Endometrial microvascular endothelial cells (primary cell): ENCODE measurements around the gene TSHZ2. TPM values are rescaled to one million over a fixed set of nuclear protein-coding genes. Genes with fewer than 3 reads are reported as not detected.

Experiments used
- in situ Hi-C: cut with HindIII; loops from 2 replicates; pipeline ENCODE4 v1.10.0; 2017; ENCODE audit warnings: low sequenced_read_pairs, low pct_unique_long_range_greater_than_20kb; ENCODE audit errors: inconsistent ontology term
- total RNA-seq: library from RNA; depleted of rRNA; stranded (reverse); fragments of >200 nt; gene quantifications from one replicate; pipeline ENCODE4 v1.2.3, GENCODE V29; 2015; ENCODE audit errors: inconsistent ontology term

The TSHZ2 gene
- total RNA-seq, 1 donor from 2014 or later, result not detected

DNA sequence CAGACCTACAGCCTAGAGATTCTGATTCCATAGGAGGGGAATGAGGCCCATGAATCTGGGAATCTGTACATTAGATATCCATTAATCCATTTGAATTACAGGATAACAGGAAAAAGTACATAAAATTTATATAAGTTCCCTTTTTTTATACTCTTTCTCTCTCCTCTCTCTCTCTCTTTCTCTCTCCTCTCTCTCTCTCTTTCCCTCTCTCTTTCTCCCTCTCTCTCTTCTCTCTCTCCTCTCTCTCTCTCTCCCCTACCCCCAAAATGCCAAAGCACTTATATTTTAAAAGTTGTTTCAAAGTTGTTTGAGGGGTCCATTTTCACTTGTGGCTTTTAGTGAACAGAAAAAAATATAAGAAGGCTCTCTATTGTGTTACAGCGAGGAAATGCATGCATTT, 15.1 kb downstream of the TSHZ2 start:
- in situ Hi-C loops, result no loop called here

DNA sequence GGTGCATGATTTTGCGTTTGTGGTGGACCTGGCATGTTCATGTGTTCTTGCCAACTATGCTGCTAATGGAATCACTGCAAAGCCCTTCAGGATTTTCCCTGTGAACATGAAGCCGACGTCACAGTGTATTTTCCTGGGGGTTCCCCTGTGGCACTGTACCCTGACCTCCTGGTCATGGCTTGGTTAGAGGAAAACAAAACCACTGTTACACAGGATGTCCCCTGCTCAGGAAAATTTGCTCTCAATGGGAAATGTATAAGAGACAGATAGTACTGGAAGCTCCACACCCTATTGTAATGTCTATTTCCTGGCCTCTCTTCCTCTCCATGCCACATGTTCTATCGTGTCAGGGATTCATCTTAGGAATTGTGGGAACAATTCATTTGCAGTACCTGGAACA, 19.7 kb downstream of the TSHZ2 start:
- in situ Hi-C loops, result no loop called here

DNA sequence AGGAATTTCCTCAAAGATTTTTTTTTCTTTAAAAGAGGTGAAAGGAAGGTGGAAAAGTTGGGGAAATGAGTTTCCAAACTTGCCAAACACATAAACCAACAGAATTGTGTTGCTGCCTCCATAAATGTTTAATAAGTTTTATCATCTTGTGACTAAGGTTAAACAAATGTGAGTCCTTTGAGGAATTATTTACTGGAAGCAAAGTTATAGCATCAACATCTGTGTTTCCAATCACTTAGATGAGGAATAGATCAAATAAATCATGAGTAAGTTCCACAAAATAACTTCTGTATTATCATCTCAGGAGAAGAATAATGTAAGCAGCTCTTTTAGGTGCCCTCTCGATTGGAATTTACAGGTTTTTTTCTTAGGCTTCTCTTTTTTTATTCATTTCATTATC, 20.5 kb downstream of the TSHZ2 start:
- in situ Hi-C loops, result no loop called here

DNA sequence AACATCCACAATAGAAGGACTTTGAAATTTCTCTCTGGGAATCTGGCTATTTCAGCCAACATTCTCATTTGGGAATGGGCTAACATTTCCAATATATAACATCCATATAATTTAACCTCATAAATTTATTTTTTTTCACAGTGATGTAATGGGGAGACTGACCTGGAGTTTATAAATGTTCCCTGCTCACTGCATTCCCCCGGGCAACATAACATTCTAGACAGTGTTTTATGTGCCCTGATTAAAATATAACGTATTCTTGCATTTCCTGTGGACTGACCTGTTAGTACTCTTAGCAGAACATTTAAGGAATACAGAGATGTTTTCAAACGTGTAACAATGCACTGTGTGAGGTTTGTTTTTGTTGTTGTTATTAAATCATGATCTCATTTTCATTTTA, 20.9 kb downstream of the TSHZ2 start:
- in situ Hi-C loops, result no loop called here

DNA sequence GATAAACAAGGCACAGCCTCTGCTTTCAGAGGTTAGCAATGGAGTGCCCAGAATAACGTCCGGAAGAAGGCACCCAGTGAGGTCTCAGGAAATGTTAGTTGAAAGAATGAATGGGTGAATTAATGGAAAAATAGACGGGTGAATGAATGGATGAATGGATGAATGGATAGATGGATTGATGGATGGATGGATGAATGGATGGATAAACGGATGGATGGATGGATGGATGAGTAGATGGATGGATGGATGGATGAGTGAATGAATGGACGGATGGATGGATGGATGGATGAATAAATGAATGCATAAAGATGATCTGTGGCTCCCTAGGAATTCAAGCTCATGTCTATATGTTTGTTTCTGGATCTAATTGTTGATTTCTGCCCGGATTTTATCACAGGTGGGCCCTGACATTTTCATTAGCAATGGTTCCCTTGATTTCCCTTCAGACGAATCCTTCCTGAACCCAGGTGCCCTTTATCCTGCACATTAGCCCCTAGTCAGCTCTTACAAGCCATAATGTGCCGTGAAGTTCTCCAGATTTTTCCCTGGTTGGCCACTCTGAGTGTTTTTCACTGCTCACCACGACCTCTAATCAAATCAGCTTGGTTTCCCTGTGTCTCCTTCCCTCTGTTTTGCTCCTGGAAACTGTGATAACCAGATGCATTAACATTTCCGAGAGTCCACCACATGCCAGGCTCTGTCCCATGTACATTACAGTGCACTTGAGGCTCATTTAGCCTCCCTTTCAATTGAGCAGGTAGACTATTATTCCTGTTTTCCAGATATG, 22.2 kb downstream of the TSHZ2 start:
- in situ Hi-C loops, result no loop called here

DNA sequence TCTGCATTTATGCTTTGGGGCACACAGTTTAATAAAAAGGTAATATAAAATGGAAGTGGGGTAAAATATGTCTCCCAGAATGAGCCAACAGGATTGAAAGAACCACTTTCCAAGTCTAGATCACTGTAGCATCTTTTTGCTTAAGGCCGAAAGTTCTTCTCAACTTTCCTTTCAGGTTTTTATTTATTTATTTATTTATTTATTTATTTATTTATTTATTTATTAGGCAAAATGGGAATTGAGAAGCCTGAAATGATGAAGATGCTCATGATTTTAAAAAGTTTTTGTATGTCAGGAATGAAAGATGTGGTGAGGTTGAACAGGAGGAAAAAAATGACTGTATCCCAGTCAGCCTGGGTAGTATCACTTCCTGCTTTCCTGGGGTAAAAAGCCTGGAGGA, 24.0 kb downstream of the TSHZ2 start:
- in situ Hi-C loops, result no loop called here

DNA sequence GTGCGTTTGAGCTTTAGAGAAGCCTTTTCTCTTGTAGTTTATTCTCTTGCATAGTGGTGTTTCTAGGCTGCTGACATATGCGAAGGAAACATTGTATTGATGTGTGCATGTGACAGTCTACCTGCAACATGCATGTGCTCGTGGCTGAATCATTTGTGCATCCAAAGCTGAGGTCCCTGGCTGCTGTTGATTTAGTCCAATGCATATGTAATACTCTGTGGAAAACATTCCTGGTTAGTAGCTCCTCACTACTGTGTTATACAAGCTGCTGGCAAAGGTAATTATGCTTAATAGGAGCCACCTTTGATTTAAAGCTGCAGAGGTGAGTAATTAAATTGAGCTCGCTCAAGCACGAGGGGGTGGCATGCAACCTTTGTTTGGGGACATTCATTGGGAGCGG, 24.5 kb downstream of the TSHZ2 start:
- in situ Hi-C loops, result no loop called here

DNA sequence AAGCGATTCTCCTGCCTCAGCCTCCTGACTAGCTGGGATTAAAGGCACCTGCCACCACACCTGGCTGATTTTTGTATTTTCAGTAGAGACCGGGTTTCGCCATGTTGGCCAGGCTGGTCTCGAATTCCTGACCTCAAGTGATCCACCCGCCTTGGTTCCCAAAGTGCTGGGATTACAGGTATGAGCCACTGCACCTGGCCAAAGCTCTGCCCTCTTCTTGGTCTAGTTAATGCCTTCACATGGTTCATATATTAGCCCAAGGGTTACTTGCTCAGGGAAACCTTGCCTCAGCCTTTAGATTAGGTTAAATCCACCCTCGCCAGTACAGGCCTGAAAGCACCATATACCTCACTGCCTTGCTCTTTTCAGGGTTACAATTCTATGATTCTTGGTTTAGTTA, 26.1 kb downstream of the TSHZ2 start:
- in situ Hi-C loops, result no loop called here

DNA sequence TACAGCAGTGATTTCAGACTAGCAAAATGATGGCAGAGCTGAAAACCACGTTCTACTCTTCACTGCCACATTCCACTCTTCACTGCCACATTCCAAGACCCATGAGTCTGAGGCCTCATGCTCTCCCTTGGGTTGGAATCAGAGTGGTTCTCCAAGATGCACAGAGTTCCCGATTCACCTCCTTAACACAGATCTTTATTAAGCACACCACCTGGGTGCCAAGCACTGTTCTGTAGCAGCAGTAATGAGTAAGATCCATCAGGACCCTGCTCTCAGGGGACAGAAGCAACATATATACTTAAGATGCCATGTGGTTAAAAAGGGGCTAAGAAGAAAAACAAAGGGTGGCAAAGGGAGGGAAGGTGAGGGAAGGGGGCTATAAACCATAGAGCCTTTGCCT, 26.9 kb downstream of the TSHZ2 start:
- in situ Hi-C loops, result no loop called here

DNA sequence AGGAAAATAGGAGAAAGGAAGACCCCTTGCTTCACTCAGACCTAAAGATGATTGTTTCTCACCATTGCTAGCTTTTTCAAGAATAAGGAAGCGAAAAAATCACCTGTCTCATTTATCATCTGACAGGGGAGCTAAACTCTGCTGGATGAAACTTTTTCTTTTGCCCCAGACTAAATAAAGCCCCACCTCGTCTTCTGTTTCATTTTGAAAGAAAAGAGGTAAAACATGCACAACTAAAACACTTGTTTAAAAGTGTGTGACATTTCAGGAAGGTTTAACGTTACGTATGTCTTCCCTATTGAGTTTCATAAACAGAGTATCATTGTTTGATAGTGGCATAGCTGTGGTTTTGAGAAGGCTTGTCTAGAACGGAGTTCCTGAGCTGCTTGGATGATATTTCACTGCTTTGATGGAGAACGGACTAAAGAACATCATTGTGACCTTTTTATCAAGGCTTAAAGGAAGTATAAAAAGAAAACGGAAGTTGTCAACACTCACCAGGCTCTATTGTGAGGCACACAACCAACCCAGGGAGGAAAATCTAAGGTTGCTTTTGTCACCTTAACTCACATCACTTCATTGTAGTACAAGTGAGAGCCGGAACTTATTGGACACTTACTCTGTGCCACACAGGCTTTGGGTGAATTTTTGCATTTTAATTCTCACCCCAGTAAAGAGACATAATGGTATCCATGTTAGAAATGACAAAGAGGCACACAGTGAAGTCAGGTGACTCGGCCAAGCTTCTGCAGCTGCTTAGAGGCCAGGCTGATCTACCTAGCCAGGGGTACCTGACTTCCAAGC, 29.5 kb downstream of the TSHZ2 start:
- in situ Hi-C loops, result no loop called here

DNA sequence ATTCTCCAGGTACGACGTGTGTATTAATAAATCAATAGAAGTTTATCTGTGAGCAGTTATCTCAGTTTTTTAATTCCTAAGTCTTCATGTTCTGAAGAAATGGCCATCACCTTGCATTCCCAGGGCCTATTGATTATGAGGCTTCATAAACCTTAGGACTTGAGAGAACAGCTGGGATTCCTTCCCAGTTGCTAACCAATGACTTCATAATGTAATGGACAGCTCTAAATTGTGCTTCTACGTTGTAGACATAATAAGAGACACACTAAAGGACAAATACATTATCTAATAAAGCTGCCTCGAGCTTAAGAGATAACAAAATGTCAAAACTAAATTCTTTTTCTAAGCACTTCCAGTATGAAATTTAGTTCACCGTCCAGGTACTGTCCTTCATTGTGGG, 30.6 kb downstream of the TSHZ2 start:
- in situ Hi-C loops, result no loop called here

DNA sequence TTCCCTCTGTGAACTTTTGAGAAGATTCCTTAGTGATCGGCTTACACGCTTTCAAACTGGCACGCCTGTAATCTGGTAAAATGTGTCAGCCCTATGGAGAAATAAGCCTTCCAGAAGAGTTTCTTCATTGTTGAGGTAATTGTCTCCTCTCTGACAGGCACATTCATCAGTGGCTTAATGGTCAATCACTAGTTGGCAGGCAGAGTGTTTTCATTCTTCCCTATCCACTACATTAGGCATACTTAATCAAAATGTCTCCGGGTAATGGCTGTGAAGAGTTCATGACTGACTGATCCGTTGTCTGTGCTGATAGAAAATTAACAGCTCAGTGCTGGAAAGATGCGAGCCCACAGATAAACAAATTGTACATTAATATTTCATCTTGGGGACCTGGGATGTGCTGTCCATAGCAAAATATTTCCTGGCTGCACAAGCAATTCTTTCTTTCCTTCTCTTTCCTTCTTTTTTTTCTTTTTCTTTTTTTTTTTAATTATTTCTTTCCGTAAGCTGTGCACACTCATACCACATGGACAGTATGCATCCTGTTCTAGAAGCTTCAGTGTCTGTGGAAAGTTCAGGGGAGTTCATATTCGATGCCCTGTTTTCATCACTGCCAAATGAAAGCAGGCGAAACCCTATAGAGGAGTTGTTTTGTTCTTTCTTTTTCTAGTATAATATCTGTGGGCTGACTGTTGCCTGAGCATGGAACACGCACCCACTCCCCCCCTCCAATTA, 31.4 kb downstream of the TSHZ2 start:
- in situ Hi-C loops, result no loop called here

DNA sequence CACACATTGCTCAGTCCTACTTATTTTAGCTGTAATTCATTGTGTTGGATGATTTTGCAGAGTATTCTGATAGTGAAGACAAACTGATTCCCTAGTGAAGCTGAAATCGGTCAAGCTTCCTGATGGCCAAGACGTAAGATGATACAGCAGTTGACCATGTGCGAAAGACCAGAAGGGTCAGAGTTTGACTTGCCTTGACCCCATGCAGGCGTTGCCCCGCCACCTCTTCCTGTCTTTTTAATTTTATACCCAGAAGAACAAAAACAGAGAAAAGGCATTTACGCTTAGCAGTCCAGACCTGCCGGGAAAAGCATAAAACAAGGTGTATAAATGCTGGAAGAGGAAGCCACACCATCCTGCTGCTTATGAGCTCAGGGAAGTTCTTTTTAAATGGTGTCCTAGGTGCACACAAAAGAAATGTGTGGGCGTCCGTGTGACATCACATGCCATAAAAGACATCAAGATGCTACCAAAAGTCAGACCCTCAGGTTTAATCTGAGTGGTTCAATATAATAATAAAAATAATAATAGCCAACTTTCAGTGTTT, 32.2 kb downstream of the TSHZ2 start:
- in situ Hi-C loops, result no loop called here

DNA sequence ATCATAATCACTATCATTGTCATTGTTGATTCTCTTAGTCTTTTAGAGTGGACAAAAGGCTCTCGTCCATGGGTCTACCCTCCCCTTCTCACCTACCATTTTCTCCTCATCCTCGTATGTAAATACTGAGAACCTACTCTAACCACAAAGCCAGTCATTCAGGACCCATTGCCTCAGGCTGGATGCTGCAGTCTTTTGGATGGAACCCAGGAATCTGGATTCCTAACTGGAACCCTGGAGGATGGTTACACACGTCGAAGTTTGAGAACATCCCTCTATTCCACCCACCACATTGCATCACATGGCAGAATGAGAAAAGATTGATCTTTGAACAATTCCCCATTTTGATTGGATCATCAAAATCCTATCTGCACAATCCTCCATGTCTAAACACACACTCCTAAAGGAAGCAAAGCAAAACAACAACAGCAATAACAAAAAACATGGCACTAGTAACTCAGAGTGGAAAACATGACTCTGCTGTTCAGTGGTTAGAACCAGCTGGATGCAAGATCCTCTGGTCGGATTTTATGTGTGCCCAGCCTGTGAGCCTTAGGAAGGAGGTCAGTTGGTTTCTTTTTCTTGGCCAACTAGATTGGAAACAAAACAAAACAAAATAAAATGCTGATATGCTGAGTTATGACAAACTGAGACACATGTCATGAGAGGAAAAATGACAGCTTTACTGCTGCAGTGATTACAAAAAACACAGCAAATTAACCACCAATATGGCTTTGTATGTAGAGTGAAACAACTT, 38.0 kb downstream of the TSHZ2 start:
- in situ Hi-C loops, result no loop called here

DNA sequence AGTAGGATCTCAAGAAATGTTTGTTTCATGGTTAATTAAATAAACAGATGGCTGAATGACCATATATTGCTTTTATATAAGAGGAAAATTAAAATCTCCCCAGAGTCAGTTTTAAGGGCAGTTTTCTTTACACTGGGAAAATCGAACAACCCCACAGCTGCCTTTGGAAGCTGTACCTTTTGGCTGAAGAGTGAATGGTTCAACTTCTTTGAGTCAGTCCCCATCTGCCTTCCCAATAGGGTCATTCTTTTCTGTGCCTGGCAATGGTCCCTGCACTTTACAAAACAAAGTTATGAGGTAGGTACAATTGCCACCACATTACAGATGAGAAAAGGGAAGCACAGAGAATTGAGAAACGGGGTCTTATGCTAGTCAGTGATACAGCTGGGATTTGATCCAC, 39.5 kb downstream of the TSHZ2 start:
- in situ Hi-C loops, result no loop called here

DNA sequence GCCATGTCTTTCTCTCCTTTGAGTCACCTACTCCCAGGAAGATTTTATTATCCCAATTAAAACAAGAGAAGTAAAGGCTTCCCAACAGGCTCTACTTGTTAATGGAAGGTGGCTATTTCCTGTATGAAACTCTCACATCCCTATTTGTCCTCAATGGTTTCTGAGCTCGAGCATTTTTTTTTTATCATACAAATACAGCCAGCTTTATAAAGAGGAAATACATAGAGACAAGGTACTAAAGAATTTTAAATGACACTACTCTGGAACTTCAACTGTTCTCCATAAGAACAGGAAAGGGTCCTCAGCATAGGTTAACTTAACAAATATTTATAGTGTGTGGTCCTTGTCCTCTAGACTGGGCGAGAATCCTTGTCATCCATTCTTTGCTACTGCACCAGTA, 41.0 kb downstream of the TSHZ2 start:
- in situ Hi-C loops, result no loop called here

DNA sequence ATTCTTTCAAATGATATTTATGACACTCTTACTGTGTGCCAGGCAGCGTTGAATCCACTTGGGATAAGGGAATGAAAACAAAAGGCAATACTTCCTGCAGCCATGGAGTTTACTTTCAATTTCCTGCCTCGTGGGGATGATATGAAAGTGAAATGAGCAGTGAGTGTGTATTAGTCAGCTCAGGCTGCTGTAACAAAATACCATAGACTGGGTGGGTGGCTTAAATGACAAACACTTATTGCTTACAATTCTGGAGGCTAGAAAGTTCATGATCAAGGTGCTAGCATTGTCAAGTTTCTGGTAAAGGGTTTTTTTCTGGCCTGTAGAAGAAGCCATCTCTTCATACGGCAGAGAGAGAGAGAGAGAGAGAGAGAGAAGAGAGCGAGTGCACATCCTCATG, 41.7 kb downstream of the TSHZ2 start:
- in situ Hi-C loops, result no loop called here

DNA sequence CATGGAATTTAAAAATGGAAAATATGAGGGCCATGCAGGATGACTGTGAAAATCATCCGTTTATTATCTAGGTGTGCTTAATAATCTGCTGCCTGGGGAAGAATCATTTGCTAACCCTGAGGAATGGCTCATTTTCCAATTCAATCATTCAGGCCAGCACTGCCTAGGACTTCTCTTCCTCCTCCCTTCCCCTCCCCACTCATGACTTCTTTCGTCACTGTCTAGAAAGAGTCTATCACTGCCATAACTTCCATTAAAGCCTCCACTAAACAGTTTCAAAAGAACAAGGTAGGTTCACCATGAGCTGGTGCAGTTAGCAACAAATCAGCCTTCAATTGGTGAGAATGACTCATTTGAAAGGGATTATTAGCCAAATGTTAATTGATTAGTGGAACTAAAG, 43.9 kb downstream of the TSHZ2 start:
- in situ Hi-C loops, result no loop called here

DNA sequence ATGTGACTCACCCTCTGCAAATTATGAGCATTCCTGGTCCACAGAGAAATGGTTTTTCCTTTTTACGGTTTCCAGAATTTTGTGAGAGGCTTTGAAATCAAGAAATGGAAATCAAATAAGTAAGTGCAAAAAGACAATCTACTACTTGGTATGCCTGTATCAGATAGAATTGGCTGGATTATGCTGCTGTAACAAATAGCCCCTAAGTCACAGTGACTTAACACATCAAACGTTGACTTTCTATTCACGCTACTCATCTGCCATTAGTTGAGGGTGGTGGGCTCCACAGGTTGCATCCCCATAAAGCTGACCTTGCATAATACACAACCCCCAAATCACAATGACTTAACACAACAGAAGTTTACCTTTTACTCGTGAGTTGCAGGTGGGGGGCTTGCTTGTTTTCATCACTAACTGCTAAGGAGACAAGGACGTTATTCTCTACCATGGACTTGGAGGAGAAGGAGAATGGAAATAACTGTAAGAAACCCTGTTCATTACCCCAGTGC, 44.4 kb downstream of the TSHZ2 start:
- in situ Hi-C loops, result no loop called here
